ENCODE measurements around the gene LSMEM2.
A peak's percentile ranks its signal among the peaks of the same experiment; 100 is the strongest.
"Not testable (repeated sequence)": the region's sequence is repeated elsewhere in the genome, so short reads cannot be mapped to it uniquely, and the experiment has no call there.

The LSMEM2 gene

DNA sequence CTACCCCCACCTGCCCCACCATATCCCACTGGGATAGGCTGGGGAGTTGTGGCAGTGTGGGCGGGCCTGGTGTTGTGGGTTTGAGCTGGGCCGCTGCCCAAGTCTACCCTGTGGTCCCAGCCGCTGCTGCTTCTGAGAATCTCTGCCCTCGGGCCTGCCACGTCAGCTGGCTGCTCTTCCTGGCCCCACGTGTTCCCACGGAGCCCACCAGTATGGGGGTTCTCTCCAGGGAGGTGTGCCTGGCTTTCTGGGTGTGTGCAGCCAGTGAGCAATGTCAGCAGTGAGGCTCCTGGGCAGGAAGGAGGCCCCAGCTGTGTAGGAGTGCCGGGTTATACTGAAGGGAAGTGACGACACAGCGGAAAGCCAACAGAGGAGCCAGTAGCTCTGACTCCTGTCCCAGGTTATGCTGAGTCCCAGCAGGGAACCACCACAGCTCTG, 32.4 kb upstream of the LSMEM2 start:
- peak; percentile 93 for DNase-seq

GRCh38 chr3:50248387-50248786, 30.5 kb upstream of the LSMEM2 start:
- no peak for DNase-seq

DNA sequence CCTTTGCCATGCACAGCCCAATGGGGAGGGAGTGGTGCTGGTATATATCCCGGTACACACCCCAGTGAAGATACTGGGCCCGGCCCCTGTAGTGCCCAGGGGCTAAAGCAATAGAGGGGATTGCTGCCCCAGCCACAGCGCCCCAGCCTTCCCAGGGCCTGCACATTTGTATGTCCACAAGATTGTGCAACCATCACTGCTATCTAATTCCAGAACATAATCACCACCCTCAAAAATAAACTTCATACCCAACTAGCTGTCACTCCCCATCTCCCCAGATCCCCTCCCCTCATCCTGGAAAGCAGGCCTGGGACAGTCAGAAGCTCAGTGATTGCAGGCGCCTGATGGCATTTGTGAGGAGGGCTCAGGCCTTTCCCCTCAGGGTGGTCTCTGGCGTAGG, 29.4 kb upstream of the LSMEM2 start:
- DNase-seq: no peak

- no peak for DNase-seq
These were observed 28.4 kb upstream of the LSMEM2 start for GRCh38 chr3:50250514-50250913.

- DNase-seq: peak; percentile 57
These were observed 27.7 kb upstream of the LSMEM2 start for GRCh38 chr3:50251220-50251619.

DNA sequence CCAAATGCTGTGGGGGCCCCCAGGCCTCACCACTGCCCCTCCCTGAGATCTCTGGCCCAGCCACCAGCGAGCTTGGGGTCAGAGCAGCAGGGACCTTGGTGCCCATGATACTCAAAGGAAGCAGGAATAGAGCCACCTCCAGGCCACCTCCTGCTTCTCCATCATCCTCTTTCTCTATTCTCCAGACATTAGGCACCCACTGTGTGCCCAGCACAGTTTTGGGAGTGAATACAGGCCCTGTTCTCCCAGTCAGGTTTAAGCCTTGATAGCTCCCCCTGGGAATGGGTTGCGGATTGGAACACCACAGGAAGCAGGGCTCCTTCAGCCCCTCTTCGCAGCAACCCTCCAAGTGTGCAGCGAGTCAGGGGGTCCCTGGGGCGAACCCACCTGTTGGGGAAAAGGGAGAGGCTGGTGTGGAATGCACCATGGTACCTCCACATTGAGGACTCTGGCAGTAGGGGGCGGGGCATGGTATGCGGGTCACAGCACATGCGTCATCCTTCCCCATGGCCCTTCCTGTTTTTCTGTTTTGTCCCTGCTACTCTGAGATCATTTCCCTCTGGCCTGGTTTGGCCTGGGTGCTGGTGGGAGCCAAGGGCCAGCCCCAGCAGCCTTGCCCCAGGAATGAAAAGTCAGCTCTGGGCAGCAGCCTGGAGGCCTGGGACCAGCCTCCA, 24.2 kb upstream of the LSMEM2 start:
- DNase-seq: no peak

GRCh38 chr3:50255251-50255615, 23.7 kb upstream of the LSMEM2 start:
- no peak for DNase-seq

DNA sequence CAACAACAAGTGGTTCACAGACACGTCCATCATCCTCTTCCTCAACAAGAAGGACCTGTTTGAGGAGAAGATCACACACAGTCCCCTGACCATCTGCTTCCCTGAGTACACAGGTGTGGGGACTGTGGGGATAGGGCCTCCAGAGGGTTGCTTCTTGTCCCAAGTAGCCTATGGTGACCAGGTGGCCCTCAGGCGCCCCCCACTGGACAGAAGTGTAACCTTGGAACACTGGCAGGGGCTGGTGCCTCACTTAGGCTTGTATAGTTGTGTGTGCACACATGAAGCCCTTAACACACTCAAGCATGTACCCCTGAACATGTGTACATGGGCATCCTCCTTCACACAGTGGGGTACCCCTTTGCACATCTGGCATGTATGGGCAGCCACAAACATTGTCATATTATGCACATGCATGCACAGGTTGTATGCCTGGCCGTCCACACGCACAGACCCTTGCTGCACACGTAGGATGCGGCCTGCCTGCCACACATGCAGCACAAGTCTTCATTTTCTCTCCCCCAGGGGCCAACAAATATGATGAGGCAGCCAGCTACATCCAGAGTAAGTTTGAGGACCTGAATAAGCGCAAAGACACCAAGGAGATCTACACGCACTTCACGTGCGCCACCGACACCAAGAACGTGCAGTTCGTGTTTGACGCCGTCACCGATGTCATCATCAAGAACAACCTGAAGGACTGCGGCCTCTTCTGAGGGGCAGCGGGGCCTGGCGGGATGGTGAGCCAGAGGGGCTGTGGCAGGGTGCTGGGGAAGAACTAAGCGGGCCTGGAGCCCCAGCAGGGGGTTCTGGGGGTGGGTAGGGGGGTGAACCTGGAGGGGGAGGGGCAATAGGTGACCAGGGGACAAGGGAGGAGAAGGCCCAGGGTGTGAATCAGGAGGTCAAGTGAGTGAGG, 21.7 kb upstream of the LSMEM2 start:
- DNase-seq: peak; percentile 50

- DNase-seq: no peak
These were observed 20.7 kb upstream of the LSMEM2 start for GRCh38 chr3:50258029-50258680.

DNA sequence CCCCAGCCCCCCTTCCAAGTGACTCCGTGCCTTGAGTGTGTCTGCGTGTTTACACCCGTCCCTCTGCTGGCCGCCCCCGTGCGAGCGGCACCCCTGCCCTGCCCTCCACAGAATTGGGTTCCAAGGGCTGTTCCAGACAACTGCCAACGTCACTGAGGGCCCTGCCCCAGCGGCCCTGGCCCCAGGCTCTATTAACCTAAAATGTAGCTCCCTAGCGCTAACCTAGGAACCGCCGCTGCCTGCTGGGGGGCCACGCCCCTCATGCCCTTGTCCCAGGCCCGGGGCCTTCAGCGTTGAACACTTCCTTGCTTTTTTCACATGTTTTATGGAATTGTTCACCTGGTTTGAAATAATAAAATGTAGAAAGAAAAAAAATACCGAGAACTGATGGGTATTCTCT, 19.9 kb upstream of the LSMEM2 start:
- no peak for DNase-seq

- DNase-seq: no peak
These were observed 19.4 kb upstream of the LSMEM2 start for GRCh38 chr3:50259432-50260026.

GRCh38 chr3:50260027-50260941, 18.6 kb upstream of the LSMEM2 start:
- peak; percentile 91 for DNase-seq

DNA sequence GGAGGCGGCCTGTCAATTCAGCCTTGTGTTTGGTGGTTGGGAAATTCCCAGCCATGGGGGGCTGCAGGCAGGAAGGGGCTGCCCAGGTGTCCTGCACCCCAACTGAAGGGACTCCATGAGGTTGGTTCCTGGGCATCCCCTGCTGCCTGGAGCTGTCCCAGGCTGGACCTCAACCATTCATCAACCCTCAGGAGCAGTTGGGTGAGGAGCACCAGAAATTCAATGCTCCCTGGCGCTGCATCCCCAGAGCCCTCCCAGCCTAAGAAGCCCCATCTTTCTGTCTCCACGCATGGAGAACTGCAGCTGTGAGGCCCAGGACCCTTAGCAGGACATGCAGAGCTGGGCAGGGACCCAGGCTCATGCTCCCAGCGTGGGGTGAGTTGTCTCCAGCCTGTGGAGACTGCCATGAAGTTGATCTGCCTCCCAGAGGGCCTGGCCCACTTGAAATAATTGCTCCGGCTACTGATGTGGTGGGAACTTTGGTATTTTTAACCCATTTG, 17.9 kb upstream of the LSMEM2 start:
- DNase-seq: no peak

GRCh38 chr3:50261505-50261904, 17.4 kb upstream of the LSMEM2 start:
- no peak for DNase-seq

- not testable (repeated sequence) for DNase-seq
These were observed 16.7 kb upstream of the LSMEM2 start for GRCh38 chr3:50262200-50262599.

GRCh38 chr3:50262778-50263177, 16.1 kb upstream of the LSMEM2 start:
- DNase-seq: no peak

GRCh38 chr3:50263478-50264382, 15.2 kb upstream of the LSMEM2 start:
- DNase-seq: no peak

DNA sequence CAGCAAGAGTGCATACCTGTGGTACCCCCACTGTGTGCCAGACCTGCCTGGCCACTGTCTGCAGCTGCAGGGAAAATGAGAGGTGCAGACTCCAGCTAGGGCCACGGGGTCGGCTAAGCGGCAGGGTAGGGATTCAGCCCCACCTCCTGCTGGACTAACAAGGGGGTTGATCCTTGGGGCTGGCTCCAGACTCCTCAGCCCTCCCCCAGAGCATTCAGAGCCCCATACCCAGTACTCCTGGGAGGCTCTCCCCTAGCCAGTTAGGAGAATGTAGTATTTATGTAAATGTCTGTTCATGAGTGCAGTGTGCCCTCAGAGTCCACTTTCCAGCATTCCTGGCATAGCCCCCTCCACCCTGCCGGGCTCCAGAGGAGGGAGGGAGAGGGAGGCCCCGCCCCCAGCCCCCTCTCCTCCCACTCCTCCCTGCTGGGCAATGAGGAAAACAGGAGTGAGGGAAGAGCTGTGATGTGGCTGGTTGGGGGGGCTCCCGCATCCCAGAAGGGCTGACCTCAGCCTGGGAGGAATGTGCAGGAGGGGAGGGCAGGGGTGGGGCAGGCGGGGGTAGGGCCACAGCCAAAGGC, 14.4 kb upstream of the LSMEM2 start:
- DNase-seq: no peak

DNA sequence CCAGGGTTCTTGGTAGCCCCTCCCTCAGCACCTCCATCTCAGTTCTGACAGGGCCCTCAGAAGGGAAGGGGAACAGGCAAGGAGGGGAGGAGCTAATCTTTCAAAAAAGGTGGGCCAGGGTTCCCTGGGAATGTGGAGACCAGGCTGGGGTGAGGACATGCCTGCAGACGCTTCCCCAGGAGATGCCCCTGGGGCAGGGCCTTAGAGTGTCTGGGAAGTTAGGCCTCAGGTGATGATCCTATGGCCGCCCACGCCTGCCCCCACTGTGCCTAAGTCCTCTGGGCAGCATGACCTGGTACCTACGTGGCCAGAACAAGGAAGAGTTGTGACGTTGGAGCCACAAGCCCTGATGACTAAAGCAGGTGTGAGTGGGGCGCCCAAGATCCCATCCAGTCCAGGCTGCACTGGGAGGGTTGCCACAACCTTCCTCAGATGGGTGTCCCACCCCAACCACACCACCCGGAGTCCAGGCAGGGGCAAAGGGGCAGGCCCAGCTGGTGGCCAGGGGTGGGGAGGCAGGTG, 13.9 kb upstream of the LSMEM2 start:
- no peak for DNase-seq

DNA sequence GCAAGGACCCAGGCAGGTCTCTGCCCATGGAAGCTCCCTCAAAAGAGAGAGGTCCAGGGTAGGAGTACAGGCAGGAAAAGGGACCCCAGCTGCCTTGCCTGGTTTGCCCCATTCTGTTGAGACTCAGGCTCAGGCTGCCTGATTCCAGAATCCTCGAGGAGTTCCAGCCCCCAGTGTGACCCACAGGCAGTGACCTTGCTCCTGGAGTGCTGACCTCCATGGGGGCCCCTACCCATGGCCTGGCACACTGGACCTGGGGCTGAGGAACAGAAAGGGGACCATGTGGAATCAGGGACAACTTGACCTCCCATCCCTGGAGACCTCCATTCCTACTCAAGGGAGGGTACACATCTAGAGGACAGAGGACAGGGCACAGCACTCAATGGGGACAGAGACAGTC, 13.3 kb upstream of the LSMEM2 start:
- no peak for DNase-seq

Data from activated CD4-positive, alpha-beta T cell treated with anti-CD3 and anti-CD28 coated beads, Interleukin-10, Interleukin-2, amounts not matched to agents 100 ng/mL and 50 ng/mL, durations not matched to agents 16 hours and 8 hours (primary cell).